K562 (cell line): ENCODE data around the gene LGALS13. TPM values are rescaled to one million over a fixed set of nuclear protein-coding genes. Genes with fewer than 3 reads are reported as not detected.

Source experiments
- ATAC-seq: fragments of 200-7000 bp; cut with Tn5 transposase; 3 replicates; pipeline ENCODE4 v1.9.1; 2020; ENCODE audit warnings: moderate library complexity
- BruUV-seq: library from RNA; stranded (reverse); fragments of 400-500 nt; replicated peaks from 2 replicates; lab custom pipeline; 2021; lab: Mats Ljungman, UMichigan
- CTCF ChIA-PET: fragments of 300-600 bp; formaldehyde crosslinking; extraction: SDS; loops from one replicate; lab custom pipeline; 2021; ENCODE audit warnings: low intra/inter-chr PET ratio; lab: Yijun Ruan, JAX
- POLR2A ChIA-PET: fragments of 300-600, 350-650 bp; sonication (Branson Sonifier 250); formaldehyde crosslinking; extraction: SDS; loops from one replicate; lab custom pipeline; 2021; ENCODE audit warnings: antibody characterized with exemption, inconsistent platforms; lab: Yijun Ruan, JAX
- DNase-seq, 4 experiments: peaks; one replicate each; pipeline versions ENCODE4 v3.0.0 to v3.0.0-alpha.2; 2011 to 2018; ENCODE audit warnings: low spot score in 3 of 4, mixed read lengths in 3 of 4; ENCODE audit errors: extremely low read depth in 1 of 4
- FAIRE-seq: peaks from 2 replicates; lab custom pipeline; 2011; peaks lifted over from hg19 to GRCh38; lab: Jason Lieb, UNC
- H2AFZ ChIP-seq: 2 replicates; pipeline ENCODE4 v1.6.0; 2011; ENCODE audit warnings: low read depth, low read length, control low read depth, inconsistent platforms
- H3K27ac ChIP-seq: fragments of 200-600 bp; 3 replicates; pipeline ENCODE4 v1.8.0; 2011; ENCODE audit warnings: low read depth, mild to moderate bottlenecking, control low read depth, inconsistent platforms, low read length, moderate library complexity, mixed read lengths; ENCODE audit errors: extremely low read depth
- H3K27me3 ChIP-seq, 2 experiments: fragments of 300-600 bp in 1 of 2; 2 replicates in 1 of 2; 3 replicates in 1 of 2; pipeline versions ENCODE4 v1.6.0 to v1.8.0; 2011; ENCODE audit warnings: inconsistent platforms in 2 of 2, low read length in 2 of 2, mild to moderate bottlenecking in 1 of 2, mixed read lengths in 1 of 2, moderate library complexity in 1 of 2; ENCODE audit not compliant: control insufficient read depth in 2 of 2, insufficient read depth in 2 of 2
- H3K36me3 ChIP-seq: fragments of 300-600 bp; 3 replicates; pipeline ENCODE4 v1.8.0; 2011; ENCODE audit warnings: mild to moderate bottlenecking, low read length, inconsistent platforms; ENCODE audit not compliant: control insufficient read depth, insufficient read depth
- H3K4me1 ChIP-seq, 2 experiments: fragments of 200-600 bp in 1 of 2; replicated peaks in 1 of 2; 2 replicates in 1 of 2; 3 replicates in 1 of 2; pipeline versions ENCODE4 v1.5.1 to v1.8.0; 2011; ENCODE audit warnings: inconsistent platforms in 2 of 2, low read length in 2 of 2, mild to moderate bottlenecking in 1 of 2, mixed read lengths in 1 of 2, moderate library complexity in 1 of 2; ENCODE audit not compliant: control insufficient read depth in 2 of 2, insufficient read depth in 2 of 2
- H3K4me2 ChIP-seq: 2 replicates; pipeline ENCODE4 v1.6.1; 2011; ENCODE audit warnings: low read length, control low read depth, inconsistent platforms, mixed read lengths; ENCODE audit not compliant: insufficient read depth
- H3K4me3 ChIP-seq: fragments of 200-600 bp; sonication (generic), shearing (Covaris generic); 2 replicates; pipeline ENCODE4 v1.5.1; 2016; ENCODE audit warnings: control low read depth, inconsistent platforms
- H3K79me2 ChIP-seq: fragments of 200-600 bp; 3 replicates; pipeline ENCODE4 v1.8.0; 2011; ENCODE audit warnings: low read length, inconsistent platforms; ENCODE audit not compliant: control insufficient read depth, insufficient read depth
- H3K9ac ChIP-seq, 2 experiments: 2 replicates each; pipeline versions ENCODE4 v1.6.0 to v1.6.1; 2011; ENCODE audit warnings: low read depth in 2 of 2, low read length in 2 of 2, control low read depth in 1 of 2, inconsistent platforms in 1 of 2, mild to moderate bottlenecking in 1 of 2, mixed read lengths in 1 of 2; ENCODE audit not compliant: insufficient read depth in 1 of 2
- H3K9me1 ChIP-seq: one replicate; pipeline ENCODE4 v1.6.0; 2011; ENCODE audit warnings: inconsistent platforms, mild to moderate bottlenecking, low read length, moderate library complexity; ENCODE audit not compliant: control insufficient read depth, insufficient read depth
- H3K9me3 ChIP-seq: replicated peaks from 2 replicates; pipeline ENCODE4 v1.5.1; 2011; ENCODE audit warnings: low read depth, low read length, inconsistent platforms; ENCODE audit not compliant: control insufficient read depth, insufficient read depth
- H4K20me1 ChIP-seq: replicated peaks from 2 replicates; pipeline ENCODE4 v1.6.1; 2011; ENCODE audit warnings: low read length, inconsistent platforms, mixed read lengths; ENCODE audit not compliant: control insufficient read depth, insufficient read depth
- ATF4 ChIP-seq: fragments of 450-650 bp; formaldehyde crosslinking; IDR thresholded peaks from 2 replicates; pipeline ENCODE4 v1.4.0; 2022; ENCODE audit warnings: mild to moderate bottlenecking, moderate library complexity
- BCLAF1 ChIP-seq, 2 experiments: fragments of 450-650 bp in 1 of 2; IDR thresholded peaks; 2 replicates each; pipeline ENCODE4 v1.6.1; 2011 to 2017; ENCODE audit warnings: low read depth in 2 of 2, antibody characterized with exemption in 1 of 2, borderline replicate concordance in 1 of 2, low read length in 1 of 2, mild to moderate bottlenecking in 1 of 2, mixed read lengths in 1 of 2; ENCODE audit not compliant: control insufficient read depth in 1 of 2
- E2F5 ChIP-seq: sonication (generic); formaldehyde crosslinking; IDR thresholded peaks from 2 replicates; pipeline ENCODE4 v1.8.0; 2022; ENCODE audit warnings: mild to moderate bottlenecking, missing genetic modification reagents
- ELF1 ChIP-seq: fragments of 200-800 bp; sonication (Bioruptor generic); IDR thresholded peaks from 2 replicates; pipeline ENCODE4 v1.6.1; 2016; ENCODE audit warnings: missing genetic modification characterization, missing compliant biosample characterization
- GABPB1 ChIP-seq: sonication (generic); formaldehyde crosslinking; IDR thresholded peaks from 2 replicates; pipeline ENCODE4 v1.8.0; 2022; ENCODE audit warnings: mild to moderate bottlenecking, missing genetic modification reagents
- GABPB2 ChIP-seq: fragments of 250-450 bp; sonication (Bioruptor Pico); conservative IDR thresholded peaks from 2 replicates; pipeline ENCODE4 v1.5.1; 2021; ENCODE audit warnings: mild to moderate bottlenecking
- HDAC3 ChIP-seq: fragments of 450-650 bp; IDR thresholded peaks from 2 replicates; pipeline ENCODE4 v1.6.1; 2018; ENCODE audit warnings: borderline replicate concordance, mild to moderate bottlenecking, moderate library complexity; ENCODE audit not compliant: partially characterized antibody
- IRF9 ChIP-seq: fragments of 450-650 bp; IDR thresholded peaks from 2 replicates; pipeline ENCODE4 v1.6.1; 2016; ENCODE audit warnings: missing biosample characterization, missing genetic modification characterization
- MCM3 ChIP-seq: fragments of 450-650 bp; IDR thresholded peaks from 2 replicates; pipeline ENCODE4 v1.6.1; 2016
- MTF1 ChIP-seq: fragments of 250-450 bp; sonication (Bioruptor Pico); IDR thresholded peaks from 2 replicates; pipeline ENCODE4 v1.9.0; 2021; ENCODE audit warnings: moderate library complexity, mild to moderate bottlenecking, inconsistent platforms, borderline replicate concordance
- NFXL1 ChIP-seq: fragments of 450-650 bp; formaldehyde crosslinking; IDR thresholded peaks from 2 replicates; pipeline ENCODE4 v1.4.0; 2021; ENCODE audit warnings: mild to moderate bottlenecking
- ZC3H4 ChIP-seq: sonication (generic); formaldehyde crosslinking; IDR thresholded peaks from 2 replicates; pipeline ENCODE4 v1.9.0; 2021; ENCODE audit warnings: missing genetic modification reagents, borderline replicate concordance
- ZNF511 ChIP-seq: sonication (generic); formaldehyde crosslinking; IDR thresholded peaks from 2 replicates; pipeline ENCODE4 v1.8.0; 2022; ENCODE audit warnings: mild to moderate bottlenecking, missing genetic modification reagents
- ZNF75A ChIP-seq: fragments of 450-650 bp; formaldehyde crosslinking; IDR thresholded peaks from 2 replicates; pipeline ENCODE4 v1.4.0; 2020; ENCODE audit warnings: mild to moderate bottlenecking
- WGBS: fragments of 100-300 bp; shearing (Covaris generic); methylation state at CpG from one replicate; pipeline ENCODE4 v1.1.6; 2016; ENCODE audit warnings: low coverage, mixed read lengths; ENCODE audit not compliant: insufficient coverage; ENCODE audit errors: missing lambda C conversion rate; 5-methylcytosine and 5-hydroxymethylcytosine counted together
- in situ Hi-C: fragments of 300-500 bp; cut with MboI; formaldehyde crosslinking; loops from 4 replicates; pipeline ENCODE4 v1.15.0; 2018; ENCODE audit warnings: inconsistent platforms, mixed read lengths
- intact Hi-C: fragments of 100-400 bp; cut with micrococcal nuclease; formaldehyde crosslinking; loops from 2 replicates; pipeline ENCODE4 v1.14.2; 2022
- polyA plus RNA-seq, 8 experiments: library from polyadenylated mRNA; depleted of rRNA in 4 of 8; stranded (reverse) in 5 of 8; unstranded in 3 of 8; fragments of >200 nt; fragmentation: Nextera tagmentation in 2 of 8; fragmentation: Illumina TruSeq in 1 of 8; extraction: Ambion mirVana in 2 of 8; extraction: Trizol in 1 of 8; gene quantifications; 2 replicates each; pipeline versions ENCODE4 v1.2.1 to v1.2.3, GENCODE V29; 2011 to 2014; ENCODE audit warnings: inconsistent platforms in 1 of 8, missing spikeins in 1 of 8
- total RNA-seq, 7 experiments: library from RNA; depleted of rRNA in 6 of 7; stranded (reverse); fragments of >200 nt in 6 of 7; fragmentation: Illumina TruSeq in 2 of 7; extraction: Trizol in 2 of 7; gene quantifications; 2 replicates each; pipeline versions ENCODE4 v1.2.1 to v1.2.3, GENCODE V29; 2011 to 2021; ENCODE audit warnings: low replicate concordance in 1 of 7

LGALS13 gene
- total and polyA plus RNA-seq, 9 of the 15 experiments (the other 6 are each of a cell fraction or from before 2014, with no cell fraction given) = 0.11 to 0.43 TPM; not detected in 7

GRCh38 chr19:39568604-39569003 lies 33.7 kb upstream of the LGALS13 start:
- in situ Hi-C loops = no loop called here
- no peaks in the 10 kb centered on the region for H3K9me1 ChIP-seq
- no peak overlapping the region for H3K27ac ChIP-seq
- no peak overlapping the region for H3K9ac ChIP-seq
- no peak overlapping the region for H3K4me2 ChIP-seq
- intact Hi-C loops = no loop called here
- no peaks in the 10 kb centered on the region for H4K20me1 ChIP-seq
- BruUV-seq = no TSS peak
- FAIRE-seq (no peak), ATAC-seq (no peak), DNase-seq (no peak)
- H3K4me3 ChIP-seq = no peak overlapping the region
- H3K79me2 ChIP-seq = no peaks in the 10 kb centered on the region
- ChIA-PET POLR2A (interaction anchor here (1.8 kb wide), 1 partner anchor 11 kb away, joined by 4 read pairs; no protein-coding TSS in a partner anchor), CTCF (no interaction called here)
- WGBS = 0% methylated on average over 3 of the region's 3 CpGs
- H3K4me1 ChIP-seq = no peaks in the 10 kb centered on the region
- no peaks in the 10 kb centered on the region for H3K36me3 ChIP-seq
- H3K9me3 ChIP-seq = no peaks in the 10 kb centered on the region
- no peak overlapping the region for H2AFZ ChIP-seq
- H3K27me3 ChIP-seq = peaks cover 0 to 7% of the 10 kb centered on the region in 2 experiments; a peak in 1 of 5 replicates
- TF ChIP-seq ZNF511 (no peak), ZNF75A (CRISPR knock-in tag) (no peak), ATF4 (CRISPR knock-in tag) (no peak), GABPB1 (CRISPR knock-in tag) (no peak), ZC3H4 (CRISPR knock-in tag) (no peak), IRF9 (tag) (no peak), HDAC3 (no peak), NFXL1 (no peak), ELF1 (tag) (no peak), MCM3 (no peak), MTF1 (CRISPR knock-in tag) (no peak), BCLAF1 (IDR thresholded peaks at IDR 0.05; ENCODE audit: borderline replicate concordance in 1 of 2, control insufficient read depth in 1 of 2, low read depth in 2 of 2, low read length in 1 of 2) (no peak), GABPB2 (CRISPR knock-in tag) (no peak), E2F5 (CRISPR knock-in tag) (no peak)
